Tibial nerve (tissue), 4 donors: ENCODE data around the gene CCDC171. TPM values are rescaled to one million over a fixed set of nuclear protein-coding genes. Genes with fewer than 3 reads are reported as not detected.

Experiments used
- DNase-seq, 2 donors: peaks; one replicate each; pipeline ENCODE4 v3.0.0-alpha.2; 2019; ENCODE audit warnings: low spot score in 2 of 2
- H3K27ac ChIP-seq, 4 donors: fragments of 200-600 bp; sonication (generic) in 3 of 4; one replicate each; pipeline ENCODE4 v1.5.1; 2017 to 2019; ENCODE audit warnings: mild to moderate bottlenecking in 1 of 4
- H3K27me3 ChIP-seq, 2 donors: fragments of 200-600 bp; sonication (generic) in 1 of 2; one replicate each; pipeline versions ENCODE4 v1.5.1 to v1.6.0; 2017 to 2019
- H3K36me3 ChIP-seq, 3 donors: fragments of 200-600 bp; sonication (generic); one replicate each; pipeline ENCODE4 v1.5.1; 2018 to 2019
- H3K4me1 ChIP-seq, 4 donors: fragments of 200-600 bp; sonication (generic) in 3 of 4; one replicate each; pipeline ENCODE4 v1.5.1; 2017 to 2019
- H3K4me3 ChIP-seq, 4 donors: fragments of 200-600 bp; sonication (generic) in 3 of 4; one replicate each; pipeline ENCODE4 v1.5.1; 2017 to 2019; ENCODE audit warnings: mild to moderate bottlenecking in 1 of 4, moderate library complexity in 1 of 4
- H3K9me3 ChIP-seq, 4 donors: fragments of 200-600 bp; sonication (generic) in 3 of 4; one replicate each; pipeline ENCODE4 v1.5.1; 2017 to 2019
- CTCF ChIP-seq, 5 experiments: fragments of 200-600 bp in 3 of 5; fragments of 450-650 bp in 2 of 5; sonication (generic) in 3 of 5; IDR thresholded peaks; one replicate each; pipeline ENCODE4 v1.5.1; 2016 to 2019; ENCODE audit warnings: antibody characterized with exemption in 5 of 5, mild to moderate bottlenecking in 3 of 5, moderate library complexity in 2 of 5
- EP300 ChIP-seq, 2 donors: sonication (generic); formaldehyde crosslinking; IDR thresholded peaks; one replicate each; pipeline ENCODE4 v1.6.1; 2017; ENCODE audit warnings: antibody characterized with exemption in 2 of 2, mild to moderate bottlenecking in 1 of 2
- POLR2A ChIP-seq, 2 donors: fragments of 450-650 bp; IDR thresholded peaks; one replicate each; pipeline ENCODE4 v1.6.1; 2017; ENCODE audit warnings: antibody characterized with exemption in 2 of 2, mild to moderate bottlenecking in 2 of 2, moderate library complexity in 2 of 2
- WGBS, 2 donors: methylation state at CpG; one replicate each; pipeline ENCODE4 v1.1.5; 2018; 5-methylcytosine and 5-hydroxymethylcytosine counted together
- total RNA-seq, 4 donors: library from RNA; depleted of rRNA; stranded (reverse); fragments of >200 nt; gene quantifications; one replicate each; pipeline ENCODE4 v1.1.0, GENCODE V29; 2016

Gene CCDC171
- total RNA-seq, 4 donors from 2014 or later, result 4.7 to 18.8 (median 7.9) TPM

- no peak for TF ChIP-seq EP300 (IDR thresholded peaks at IDR 0.05)
- TF ChIP-seq POLR2A (IDR thresholded peaks at IDR 0.05), result no peak
- TF ChIP-seq CTCF (IDR thresholded peaks at IDR 0.05), result no peak
- H3K36me3 ChIP-seq, result no peaks in the 10 kb centered on the region
- H3K4me3 ChIP-seq, result no peak overlapping the region
- no peak overlapping the region for H3K27ac ChIP-seq
- no peaks in the 10 kb centered on the region for H3K4me1 ChIP-seq
- H3K9me3 ChIP-seq, result no peaks in the 10 kb centered on the region
- WGBS, 2 donors, result 55 to 67% methylated on average over 6 of the region's 6 CpGs
- no peaks in the 10 kb centered on the region for H3K27me3 ChIP-seq
- no peak for DNase-seq
Measured at GRCh38 chr9:15846611-15847010, 293.8 kb downstream of the CCDC171 start.

- TF ChIP-seq CTCF (IDR thresholded peaks at IDR 0.05), result no peak
- TF ChIP-seq POLR2A (IDR thresholded peaks at IDR 0.05), result no peak
- no peak for TF ChIP-seq EP300 (IDR thresholded peaks at IDR 0.05)
- Histone ChIP-seq H3K36me3 (no peaks in the 10 kb centered on the region), H3K27me3 (no peaks in the 10 kb centered on the region), H3K4me1 (no peaks in the 10 kb centered on the region), H3K4me3 (no peak overlapping the region), H3K27ac (no peak overlapping the region), H3K9me3 (no peaks in the 10 kb centered on the region)
- no peak for DNase-seq
- WGBS, 2 donors, result 63 to 68% methylated on average over 1 of the region's 1 CpG
Measured at GRCh38 chr9:15849871-15850270, 297.0 kb downstream of the CCDC171 start.

GRCh38 chr9:15851766-15852165 is 298.9 kb downstream of the CCDC171 start:
- Histone ChIP-seq H3K9me3 (no peaks in the 10 kb centered on the region), H3K4me3 (no peak overlapping the region), H3K4me1 (no peaks in the 10 kb centered on the region), H3K27me3 (no peaks in the 10 kb centered on the region), H3K36me3 (no peaks in the 10 kb centered on the region), H3K27ac (no peak overlapping the region)
- TF ChIP-seq EP300 (IDR thresholded peaks at IDR 0.05) (no peak), POLR2A (IDR thresholded peaks at IDR 0.05) (no peak), CTCF (IDR thresholded peaks at IDR 0.05) (no peak)
- DNase-seq, result no peak
- 51 to 64% methylated on average over 2 of the region's 2 CpGs for WGBS, 2 donors

GRCh38 chr9:15856591-15856990 is 303.7 kb downstream of the CCDC171 start:
- H3K27ac ChIP-seq, result no peak overlapping the region
- no peak overlapping the region for H3K4me3 ChIP-seq
- no peaks in the 10 kb centered on the region for H3K4me1 ChIP-seq
- no peak for TF ChIP-seq EP300 (IDR thresholded peaks at IDR 0.05)
- TF ChIP-seq POLR2A (IDR thresholded peaks at IDR 0.05), result no peak
- no peak for TF ChIP-seq CTCF (IDR thresholded peaks at IDR 0.05)
- H3K36me3 ChIP-seq, result peaks cover 0 to 6% (median 0%) of the 10 kb centered on the region in 3 donors
- peaks cover 0 to 4% (median 0%) of the 10 kb centered on the region in 4 donors for H3K9me3 ChIP-seq
- DNase-seq, result no peak
- no peaks in the 10 kb centered on the region for H3K27me3 ChIP-seq

GRCh38 chr9:15867334-15867733 is 314.5 kb downstream of the CCDC171 start:
- H3K4me1 ChIP-seq, result no peaks in the 10 kb centered on the region
- no peak overlapping the region for H3K4me3 ChIP-seq
- no peak for TF ChIP-seq CTCF (IDR thresholded peaks at IDR 0.05)
- TF ChIP-seq POLR2A (IDR thresholded peaks at IDR 0.05), result no peak
- no peak for TF ChIP-seq EP300 (IDR thresholded peaks at IDR 0.05)
- 88 to 93% methylated on average over 2 of the region's 2 CpGs for WGBS, 2 donors
- no peaks in the 10 kb centered on the region for H3K36me3 ChIP-seq
- no peak for DNase-seq
- no peak overlapping the region for H3K27ac ChIP-seq
- no peaks in the 10 kb centered on the region for H3K27me3 ChIP-seq
- peaks cover 0 to 9% (median 0%) of the 10 kb centered on the region in 4 donors for H3K9me3 ChIP-seq
